ENCODE data around the gene SLC20A1.

GRCh38 chr2:112639936-112640335, 5.8 kb upstream of the SLC20A1 start:
- no peak for TF ChIP-seq SP1 (IDR thresholded peaks at IDR 0.05; ENCODE audit: low read depth)
- no peak for TF ChIP-seq EZH2 (IDR thresholded peaks at IDR 0.05)
- no peak for TF ChIP-seq CTCF (IDR thresholded peaks at IDR 0.05 in 2 of 3, conservative IDR thresholded peaks at IDR 0.05 in 1 of 3; ENCODE audit: borderline replicate concordance in 1 of 3, insufficient read depth in 1 of 3, low read depth in 2 of 3, low read length in 2 of 3)
